ENCODE results near the gene RYR2.

Gene RYR2

DNA sequence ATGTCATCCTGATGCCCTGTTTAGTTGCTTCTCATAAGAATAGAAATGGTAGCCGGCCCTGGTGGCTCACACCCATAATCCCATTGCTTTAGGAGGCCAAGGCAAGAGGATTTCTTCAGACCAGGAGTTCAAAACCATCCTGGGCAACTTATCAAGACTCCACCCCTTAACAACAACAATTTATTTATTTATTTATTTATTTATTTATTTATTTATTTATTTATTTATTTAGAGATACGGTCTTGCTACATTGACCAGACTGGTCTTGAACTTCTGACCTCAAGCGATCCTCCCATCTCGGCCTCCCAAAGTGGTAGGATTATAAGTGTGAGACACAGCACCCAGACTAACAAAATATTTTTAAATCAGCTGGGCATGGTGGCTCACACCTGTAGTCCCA is 41.8 kb upstream of the RYR2 start:
- no peak overlapping the region for H3K27ac ChIP-seq
- ChIA-PET CTCF (no interaction called here), POLR2A (ENCODE audit: low non-redundant PET) (no interaction called here)
- TF ChIP-seq, protein P1, sequence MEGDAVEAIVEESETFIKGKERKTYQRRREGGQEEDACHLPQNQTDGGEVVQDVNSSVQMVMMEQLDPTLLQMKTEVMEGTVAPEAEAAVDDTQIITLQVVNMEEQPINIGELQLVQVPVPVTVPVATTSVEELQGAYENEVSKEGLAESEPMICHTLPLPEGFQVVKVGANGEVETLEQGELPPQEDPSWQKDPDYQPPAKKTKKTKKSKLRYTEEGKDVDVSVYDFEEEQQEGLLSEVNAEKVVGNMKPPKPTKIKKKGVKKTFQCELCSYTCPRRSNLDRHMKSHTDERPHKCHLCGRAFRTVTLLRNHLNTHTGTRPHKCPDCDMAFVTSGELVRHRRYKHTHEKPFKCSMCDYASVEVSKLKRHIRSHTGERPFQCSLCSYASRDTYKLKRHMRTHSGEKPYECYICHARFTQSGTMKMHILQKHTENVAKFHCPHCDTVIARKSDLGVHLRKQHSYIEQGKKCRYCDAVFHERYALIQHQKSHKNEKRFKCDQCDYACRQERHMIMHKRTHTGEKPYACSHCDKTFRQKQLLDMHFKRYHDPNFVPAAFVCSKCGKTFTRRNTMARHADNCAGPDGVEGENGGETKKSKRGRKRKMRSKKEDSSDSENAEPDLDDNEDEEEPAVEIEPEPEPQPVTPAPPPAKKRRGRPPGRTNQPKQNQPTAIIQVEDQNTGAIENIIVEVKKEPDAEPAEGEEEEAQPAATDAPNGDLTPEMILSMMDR (conservative IDR thresholded peaks at IDR 0.05; ENCODE audit: low read depth), result no peak
- DNase-seq (ENCODE audit: low spot score), result no peak

DNA sequence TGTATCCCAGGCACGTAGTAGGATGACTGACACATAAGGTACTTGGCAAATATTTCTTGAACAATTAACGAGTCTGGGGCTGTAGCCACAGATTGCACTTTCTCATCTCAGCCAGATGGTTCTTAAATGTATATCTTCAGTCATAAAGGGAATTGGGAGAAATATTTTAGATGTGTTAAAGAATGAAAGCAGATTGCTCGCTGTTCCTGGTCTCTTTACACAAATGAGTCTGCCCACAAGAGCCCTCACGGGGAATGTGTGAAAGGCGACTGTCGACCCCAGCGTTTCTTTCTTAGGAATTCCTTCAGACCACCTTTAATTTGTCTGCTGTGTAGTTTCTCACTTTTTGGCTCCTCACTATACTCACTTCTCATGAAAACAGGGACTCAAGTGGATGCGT is 38.5 kb upstream of the RYR2 start:
- TF ChIP-seq, protein P1 (conservative IDR thresholded peaks at IDR 0.05; ENCODE audit: low read depth), result no peak
- DNase-seq (ENCODE audit: low spot score), result no peak
- CTCF ChIA-PET, result interaction anchor here (0.7 kb wide), 1 partner anchor 224 kb away, joined by 3 read pairs; no protein-coding TSS in a partner anchor
- POLR2A ChIA-PET (ENCODE audit: low non-redundant PET), result no interaction called here
- no peak overlapping the region for H3K27ac ChIP-seq

DNA sequence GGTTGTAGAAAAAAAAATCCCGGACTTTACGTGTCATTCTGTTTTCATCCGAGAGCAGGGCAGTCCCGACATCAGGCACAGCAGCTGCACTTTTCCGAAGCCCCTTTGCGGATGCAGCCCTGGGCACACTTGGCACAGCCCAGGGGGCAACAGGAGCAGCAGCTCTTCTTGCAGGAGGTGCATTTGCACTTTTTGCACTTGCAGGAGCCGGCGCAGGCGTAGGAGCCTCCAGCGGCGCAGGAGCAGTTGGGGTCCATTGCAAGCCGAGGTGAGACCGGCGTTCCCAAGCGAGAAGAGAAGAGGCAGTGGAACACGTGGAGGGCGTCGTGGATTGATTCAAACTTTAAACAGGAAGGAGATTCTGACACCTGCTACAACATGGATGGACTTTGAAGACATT is 37.9 kb upstream of the RYR2 start, which contains the start of gene MT1HL1:
Gene MT1HL1 (minus strand): TSS at position 326 of the 400 bp plus-strand sequence. CDS start 69 bp downstream, at position 257.
- TF ChIP-seq, protein P1 (conservative IDR thresholded peaks at IDR 0.05; ENCODE audit: low read depth), result no peak

DNA sequence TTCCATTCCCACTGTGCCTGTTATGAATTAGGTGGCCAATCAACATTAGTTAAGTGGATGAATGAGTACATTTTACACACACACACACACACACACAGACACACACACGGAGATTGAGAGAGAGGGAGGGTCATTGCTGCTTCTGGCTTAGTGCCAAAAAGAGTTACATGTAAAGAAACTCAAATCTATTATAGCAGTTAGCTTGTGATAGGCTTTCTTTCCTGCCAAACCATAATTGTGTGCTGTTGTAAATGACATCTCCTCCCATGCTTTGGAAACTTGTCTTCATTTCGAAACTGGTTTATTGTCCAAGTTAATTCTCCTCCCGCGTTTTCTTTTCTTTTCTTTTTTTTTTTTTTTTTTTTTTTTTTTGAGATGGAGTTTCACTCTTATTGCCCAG is 36.3 kb upstream of the RYR2 start:
- ChIA-PET POLR2A (ENCODE audit: low non-redundant PET) (no interaction called here), CTCF (no interaction called here)
- TF ChIP-seq, protein P1 (conservative IDR thresholded peaks at IDR 0.05; ENCODE audit: low read depth), result no peak
- DNase-seq (ENCODE audit: low spot score), result no peak
- H3K27ac ChIP-seq, result no peak overlapping the region

More for the DNA sequence above, 37.9 kb upstream of the RYR2 start, which contains the start of gene MT1HL1:
- ChIA-PET POLR2A (ENCODE audit: low non-redundant PET) (no interaction called here), CTCF (no interaction called here)
- no peak for DNase-seq (ENCODE audit: low spot score)
- no peak within 1 kb of the TSS for H3K27ac ChIP-seq

DNA sequence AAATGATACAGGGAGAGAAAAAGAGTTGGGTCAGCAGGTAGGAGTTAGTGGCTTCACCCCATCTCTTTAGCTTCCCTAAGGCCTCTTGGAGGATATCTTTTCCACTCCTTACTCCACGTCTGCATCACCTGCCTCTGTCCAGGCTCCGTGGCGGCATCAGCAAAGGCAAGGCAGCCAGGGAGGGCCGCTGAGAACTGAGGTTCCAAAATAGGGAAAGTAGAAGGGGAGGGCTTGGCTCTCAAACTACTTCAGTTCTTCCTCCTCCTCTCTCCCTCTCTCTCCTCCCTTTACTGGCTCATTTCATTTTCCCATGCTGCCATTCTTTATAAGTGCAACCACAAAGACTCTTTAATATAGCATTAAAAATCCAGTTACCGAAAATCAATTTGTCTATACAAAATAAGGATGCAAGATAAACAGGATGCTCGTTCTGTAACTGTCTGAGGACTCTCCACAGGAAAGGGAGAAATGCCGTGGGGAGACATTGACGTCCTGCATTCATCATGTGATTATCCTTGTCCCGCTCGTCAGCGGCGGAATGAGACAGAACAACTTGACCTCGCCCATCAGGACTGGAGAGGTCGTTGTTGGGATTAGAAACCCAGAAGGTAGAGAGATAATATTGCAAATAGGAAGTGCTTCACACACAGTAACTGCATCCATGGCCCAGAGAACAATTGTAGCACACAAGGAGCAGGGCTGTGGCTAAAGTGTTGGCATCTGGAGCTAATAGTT is 34.7 kb upstream of the RYR2 start:
- H3K27ac ChIP-seq, result no peak overlapping the region
- no peak for DNase-seq (ENCODE audit: low spot score)
- POLR2A ChIA-PET (ENCODE audit: low non-redundant PET), result no interaction called here
- CTCF ChIA-PET, result no interaction called here
- TF ChIP-seq, protein P1 (conservative IDR thresholded peaks at IDR 0.05; ENCODE audit: low read depth), result no peak

DNA sequence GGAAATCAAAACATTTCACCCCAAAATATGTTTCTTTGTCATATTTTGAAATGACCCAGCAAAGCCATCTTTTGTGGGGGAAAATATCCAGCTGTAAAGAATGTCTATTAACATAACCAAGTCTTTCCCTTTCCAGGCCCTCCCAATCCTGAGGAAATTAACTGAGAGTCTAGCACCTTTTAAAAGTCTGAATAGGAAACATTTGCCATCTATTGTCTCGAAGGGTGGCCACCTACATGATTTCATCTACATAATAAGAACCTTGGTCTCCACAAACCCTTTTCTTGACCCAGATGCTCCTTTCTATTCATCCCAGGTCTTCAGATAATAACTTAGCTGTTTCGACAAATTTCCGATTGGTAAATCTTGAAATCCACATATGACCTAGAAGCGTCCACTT is 32.4 kb upstream of the RYR2 start:
- H3K27ac ChIP-seq, result no peak overlapping the region
- TF ChIP-seq, protein P1 (conservative IDR thresholded peaks at IDR 0.05; ENCODE audit: low read depth), result no peak
- ChIA-PET CTCF (interaction anchor here (0.6 kb wide), 1 partner anchor 91 kb away, joined by 4 read pairs; no protein-coding TSS in a partner anchor), POLR2A (ENCODE audit: low non-redundant PET) (no interaction called here)
- no peak for DNase-seq (ENCODE audit: low spot score)
